SK-N-SH treated with all-trans-retinoic acid at 6 μM for 48 hours (cell line): ENCODE results near the gene FOXB1.

ENCODE experiments used
- ATAC-seq: fragments of 200-7000 bp; cut with Tn5 transposase; 3 replicates; pipeline ENCODE4 v1.9.1; 2020; ENCODE audit warnings: mild to moderate bottlenecking, moderate library complexity
- ARNTL ChIP-seq: fragments of 450-650 bp; formaldehyde crosslinking; IDR thresholded peaks from 2 replicates; pipeline ENCODE4 v1.5.0; 2020; ENCODE audit warnings: low read depth, mild to moderate bottlenecking, moderate library complexity, borderline replicate concordance
- BACH2 ChIP-seq: fragments of 250-450 bp; sonication (Bioruptor Pico); IDR thresholded peaks from 2 replicates; pipeline ENCODE4 v1.9.0; 2021; ENCODE audit warnings: mild to moderate bottlenecking, borderline replicate concordance
- ESRRG ChIP-seq: fragments of 250-450 bp; sonication (Bioruptor Pico); IDR thresholded peaks from 2 replicates; pipeline ENCODE4 v1.6.1; 2021; ENCODE audit warnings: mild to moderate bottlenecking
- GLIS3 ChIP-seq: fragments of 250-450 bp; sonication (Bioruptor Pico); IDR thresholded peaks from 2 replicates; pipeline ENCODE4 v1.5.0; 2020; ENCODE audit warnings: mild to moderate bottlenecking, moderate library complexity
- ISL1 ChIP-seq: fragments of 250-450 bp; sonication (Bioruptor Pico); IDR thresholded peaks from 2 replicates; pipeline ENCODE4 v2.1.2; 2022; ENCODE audit warnings: mild to moderate bottlenecking, moderate library complexity
- POU6F1 ChIP-seq: fragments of 250-450 bp; sonication (Bioruptor Pico); IDR thresholded peaks from 2 replicates; pipeline ENCODE4 v1.8.0; 2021; ENCODE audit warnings: low read depth, mild to moderate bottlenecking, moderate library complexity, borderline replicate concordance
- PPARA ChIP-seq: fragments of 250-450 bp; sonication (Bioruptor Pico); IDR thresholded peaks from 2 replicates; pipeline ENCODE4 v1.5.0; 2020; ENCODE audit warnings: mild to moderate bottlenecking, borderline replicate concordance
- RARB ChIP-seq: fragments of 250-450 bp; sonication (Bioruptor Pico); IDR thresholded peaks from 2 replicates; pipeline ENCODE4 v1.8.0; 2021; ENCODE audit warnings: mild to moderate bottlenecking, moderate library complexity
- SNAI2 ChIP-seq: fragments of 250-450 bp; sonication (Bioruptor Pico); IDR thresholded peaks from 2 replicates; pipeline ENCODE4 v1.5.0; 2020; ENCODE audit warnings: mild to moderate bottlenecking, moderate library complexity
- TCF4 ChIP-seq: fragments of 250-450 bp; sonication (Bioruptor Pico); IDR thresholded peaks from 2 replicates; pipeline ENCODE4 v1.8.0; 2021; ENCODE audit warnings: mild to moderate bottlenecking, moderate library complexity, borderline replicate concordance
- TOX ChIP-seq: fragments of 250-450 bp; sonication (Bioruptor Pico); IDR thresholded peaks from 2 replicates; pipeline ENCODE4 v1.8.0; 2021; ENCODE audit warnings: mild to moderate bottlenecking, moderate library complexity, borderline replicate concordance
- ZFP30 ChIP-seq: fragments of 450-650 bp; formaldehyde crosslinking; IDR thresholded peaks from 2 replicates; pipeline ENCODE4 v1.5.0; 2022; ENCODE audit warnings: mild to moderate bottlenecking, moderate library complexity
- ZNF565 ChIP-seq: fragments of 450-650 bp; formaldehyde crosslinking; conservative IDR thresholded peaks from 2 replicates; pipeline ENCODE4 v1.5.0; 2020; ENCODE audit warnings: low read depth, mild to moderate bottlenecking, moderate library complexity
- ZNF70 ChIP-seq: fragments of 450-650 bp; formaldehyde crosslinking; IDR thresholded peaks from 2 replicates; pipeline ENCODE4 v1.5.0; 2020; ENCODE audit warnings: mild to moderate bottlenecking, moderate library complexity
- ZNF8 ChIP-seq: fragments of 450-650 bp; formaldehyde crosslinking; IDR thresholded peaks from 2 replicates; pipeline ENCODE4 v1.5.0; 2020; ENCODE audit warnings: mild to moderate bottlenecking, moderate library complexity
- TF ChIP-seq, protein P1 (sequence below): fragments of 250-450 bp; sonication (Bioruptor Pico); IDR thresholded peaks from 2 replicates; pipeline ENCODE4 v1.5.0; 2020; ENCODE audit warnings: mild to moderate bottlenecking, moderate library complexity
- TF ChIP-seq, protein P2 (sequence below): fragments of 250-450 bp; sonication (Bioruptor Pico); IDR thresholded peaks from 2 replicates; pipeline ENCODE4 v1.8.0; 2020; ENCODE audit warnings: mild to moderate bottlenecking, moderate library complexity, borderline replicate concordance
- TF ChIP-seq, protein P3 (sequence below): fragments of 250-450 bp; sonication (Bioruptor Pico); IDR thresholded peaks from 2 replicates; pipeline ENCODE4 v1.5.1; 2020; ENCODE audit warnings: low read depth, mild to moderate bottlenecking, moderate library complexity

FOXB1 gene

GRCh38 chr15:60009124-60009960 is 5.2 kb downstream of the FOXB1 start:
- TF ChIP-seq ESRRG (CRISPR knock-in tag) (no peak), ZNF70 (CRISPR knock-in tag) (no peak), SNAI2 (CRISPR knock-in tag) (no peak), GLIS3 (CRISPR knock-in tag) (no peak), ISL1 (CRISPR knock-in tag) (no peak), PPARA (CRISPR knock-in tag) (no peak), ZNF565 (CRISPR knock-in tag) (no peak), TOX (CRISPR knock-in tag) (no peak)
- TF ChIP-seq, protein P1, sequence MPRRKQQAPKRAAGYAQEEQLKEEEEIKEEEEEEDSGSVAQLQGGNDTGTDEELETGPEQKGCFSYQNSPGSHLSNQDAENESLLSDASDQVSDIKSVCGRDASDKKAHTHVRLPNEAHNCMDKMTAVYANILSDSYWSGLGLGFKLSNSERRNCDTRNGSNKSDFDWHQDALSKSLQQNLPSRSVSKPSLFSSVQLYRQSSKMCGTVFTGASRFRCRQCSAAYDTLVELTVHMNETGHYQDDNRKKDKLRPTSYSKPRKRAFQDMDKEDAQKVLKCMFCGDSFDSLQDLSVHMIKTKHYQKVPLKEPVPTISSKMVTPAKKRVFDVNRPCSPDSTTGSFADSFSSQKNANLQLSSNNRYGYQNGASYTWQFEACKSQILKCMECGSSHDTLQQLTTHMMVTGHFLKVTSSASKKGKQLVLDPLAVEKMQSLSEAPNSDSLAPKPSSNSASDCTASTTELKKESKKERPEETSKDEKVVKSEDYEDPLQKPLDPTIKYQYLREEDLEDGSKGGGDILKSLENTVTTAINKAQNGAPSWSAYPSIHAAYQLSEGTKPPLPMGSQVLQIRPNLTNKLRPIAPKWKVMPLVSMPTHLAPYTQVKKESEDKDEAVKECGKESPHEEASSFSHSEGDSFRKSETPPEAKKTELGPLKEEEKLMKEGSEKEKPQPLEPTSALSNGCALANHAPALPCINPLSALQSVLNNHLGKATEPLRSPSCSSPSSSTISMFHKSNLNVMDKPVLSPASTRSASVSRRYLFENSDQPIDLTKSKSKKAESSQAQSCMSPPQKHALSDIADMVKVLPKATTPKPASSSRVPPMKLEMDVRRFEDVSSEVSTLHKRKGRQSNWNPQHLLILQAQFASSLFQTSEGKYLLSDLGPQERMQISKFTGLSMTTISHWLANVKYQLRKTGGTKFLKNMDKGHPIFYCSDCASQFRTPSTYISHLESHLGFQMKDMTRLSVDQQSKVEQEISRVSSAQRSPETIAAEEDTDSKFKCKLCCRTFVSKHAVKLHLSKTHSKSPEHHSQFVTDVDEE (CRISPR knock-in tag), result no peak
- ATAC-seq, result no peak

DNA sequence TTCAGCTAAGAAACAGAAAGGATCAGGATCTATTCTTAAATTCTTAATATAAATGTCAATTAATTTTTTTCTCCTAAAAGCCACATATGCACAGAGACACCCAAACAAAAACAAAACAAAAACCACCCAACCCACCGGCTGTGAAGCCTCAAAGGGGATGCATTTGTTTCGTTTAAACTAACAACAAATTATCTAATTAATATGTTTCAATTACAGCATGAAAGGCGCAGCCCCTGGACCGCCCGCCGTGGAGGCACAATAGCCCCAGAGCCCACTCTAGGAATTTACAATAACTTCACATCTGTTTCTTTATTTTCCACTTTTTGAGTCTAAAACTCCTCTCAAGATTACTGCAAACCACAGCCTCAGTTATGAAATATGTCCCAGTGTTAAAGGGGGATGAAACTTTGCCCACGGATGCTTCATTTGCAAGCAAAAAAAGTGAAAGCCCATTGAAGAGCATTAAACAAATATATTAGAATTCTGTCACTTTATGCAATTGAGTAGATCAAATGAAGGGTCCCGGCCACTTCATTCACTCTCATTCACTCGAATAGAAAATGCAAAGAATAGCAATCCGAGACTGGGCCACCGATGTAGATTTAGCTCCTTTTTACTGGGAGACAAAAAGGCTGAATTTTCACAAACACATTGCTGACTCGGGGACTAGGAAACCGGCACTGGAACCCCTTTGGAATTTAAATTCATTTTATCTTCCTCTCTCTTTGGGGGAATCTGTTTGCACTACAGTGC is 6.0 kb downstream of the FOXB1 start:
- no peak for ATAC-seq
- TF ChIP-seq, protein P2, sequence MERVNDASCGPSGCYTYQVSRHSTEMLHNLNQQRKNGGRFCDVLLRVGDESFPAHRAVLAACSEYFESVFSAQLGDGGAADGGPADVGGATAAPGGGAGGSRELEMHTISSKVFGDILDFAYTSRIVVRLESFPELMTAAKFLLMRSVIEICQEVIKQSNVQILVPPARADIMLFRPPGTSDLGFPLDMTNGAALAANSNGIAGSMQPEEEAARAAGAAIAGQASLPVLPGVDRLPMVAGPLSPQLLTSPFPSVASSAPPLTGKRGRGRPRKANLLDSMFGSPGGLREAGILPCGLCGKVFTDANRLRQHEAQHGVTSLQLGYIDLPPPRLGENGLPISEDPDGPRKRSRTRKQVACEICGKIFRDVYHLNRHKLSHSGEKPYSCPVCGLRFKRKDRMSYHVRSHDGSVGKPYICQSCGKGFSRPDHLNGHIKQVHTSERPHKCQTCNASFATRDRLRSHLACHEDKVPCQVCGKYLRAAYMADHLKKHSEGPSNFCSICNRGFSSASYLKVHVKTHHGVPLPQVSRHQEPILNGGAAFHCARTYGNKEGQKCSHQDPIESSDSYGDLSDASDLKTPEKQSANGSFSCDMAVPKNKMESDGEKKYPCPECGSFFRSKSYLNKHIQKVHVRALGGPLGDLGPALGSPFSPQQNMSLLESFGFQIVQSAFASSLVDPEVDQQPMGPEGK (CRISPR knock-in tag), result no peak
- TF ChIP-seq TCF4, result no peak
- no peak for TF ChIP-seq GLIS3 (CRISPR knock-in tag)
- TF ChIP-seq RARB (CRISPR knock-in tag), result no peak
- no peak for TF ChIP-seq ZNF8
- TF ChIP-seq ESRRG (CRISPR knock-in tag), result no peak
- TF ChIP-seq ZNF70 (CRISPR knock-in tag), result no peak
- TF ChIP-seq, protein P3, sequence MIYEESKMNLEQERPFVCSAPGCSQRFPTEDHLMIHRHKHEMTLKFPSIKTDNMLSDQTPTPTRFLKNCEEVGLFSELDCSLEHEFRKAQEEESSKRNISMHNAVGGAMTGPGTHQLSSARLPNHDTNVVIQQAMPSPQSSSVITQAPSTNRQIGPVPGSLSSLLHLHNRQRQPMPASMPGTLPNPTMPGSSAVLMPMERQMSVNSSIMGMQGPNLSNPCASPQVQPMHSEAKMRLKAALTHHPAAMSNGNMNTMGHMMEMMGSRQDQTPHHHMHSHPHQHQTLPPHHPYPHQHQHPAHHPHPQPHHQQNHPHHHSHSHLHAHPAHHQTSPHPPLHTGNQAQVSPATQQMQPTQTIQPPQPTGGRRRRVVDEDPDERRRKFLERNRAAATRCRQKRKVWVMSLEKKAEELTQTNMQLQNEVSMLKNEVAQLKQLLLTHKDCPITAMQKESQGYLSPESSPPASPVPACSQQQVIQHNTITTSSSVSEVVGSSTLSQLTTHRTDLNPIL (CRISPR knock-in tag), result no peak
- TF ChIP-seq ARNTL (CRISPR knock-in tag), result no peak
- no peak for TF ChIP-seq ISL1 (CRISPR knock-in tag)
- no peak for TF ChIP-seq ZFP30 (CRISPR knock-in tag)
- no peak for TF ChIP-seq BACH2 (CRISPR knock-in tag)
- TF ChIP-seq, protein P1 (CRISPR knock-in tag), result no peak
- no peak for TF ChIP-seq POU6F1 (CRISPR knock-in tag)
- no peak for TF ChIP-seq TOX (CRISPR knock-in tag)
- no peak for TF ChIP-seq ZNF565 (CRISPR knock-in tag)
- TF ChIP-seq SNAI2 (CRISPR knock-in tag), result no peak
- TF ChIP-seq, all 23 proteins: peak for 0
